Right lung (tissue), 5 donors: ENCODE data around the gene GPC6. TPM values are rescaled to one million over a fixed set of nuclear protein-coding genes. Genes with fewer than 3 reads are reported as not detected.
"Not testable (repeated sequence)": the region's sequence is repeated elsewhere in the genome, so short reads cannot be mapped to it uniquely, and the experiment has no call there.

Experiments used
- DNase-seq, 2 donors: peaks; one replicate each; pipeline ENCODE4 v3.0.0-alpha.2; 2013
- polyA plus RNA-seq, 5 donors: library from polyadenylated mRNA; unstranded; fragments of 120-200 nt; gene quantifications; one replicate each; pipeline versions ENCODE4 v1.2.1 to v1.2.3, GENCODE V29; 2013; ENCODE audit warnings: inconsistent platforms in 1 of 5, low replicate concordance in 1 of 5; ENCODE audit not compliant: insufficient read length in 5 of 5, insufficient read depth in 1 of 5

GPC6 gene
- polyA plus RNA-seq, 5 donors, result 13.5 to 27.1 (median 21.9) TPM

GRCh38 chr13:93316841-93317240 is 90.2 kb downstream of the GPC6 start:
- no peak for DNase-seq

GRCh38 chr13:93318534-93319254 is 92.1 kb downstream of the GPC6 start:
- DNase-seq, result no peak

GRCh38 chr13:93320942-93321341 is 94.3 kb downstream of the GPC6 start:
- DNase-seq, result no peak

GRCh38 chr13:93323880-93324279 is 97.3 kb downstream of the GPC6 start:
- not testable (repeated sequence) for DNase-seq

- DNase-seq, result no peak
Measured at GRCh38 chr13:93325303-93326233, 99.0 kb downstream of the GPC6 start.

GRCh38 chr13:93326234-93326811 is 99.7 kb downstream of the GPC6 start:
- DNase-seq, result no peak

GRCh38 chr13:93328943-93329342 is 102.3 kb downstream of the GPC6 start:
- DNase-seq, result no peak

- no peak for DNase-seq
Measured at GRCh38 chr13:93336728-93337127, 110.1 kb downstream of the GPC6 start.

GRCh38 chr13:93338030-93338429 is 111.4 kb downstream of the GPC6 start:
- DNase-seq, result no peak

GRCh38 chr13:93338906-93339305 is 112.3 kb downstream of the GPC6 start:
- DNase-seq, result no peak

- no peak for DNase-seq
Measured at GRCh38 chr13:93339550-93339949, 112.9 kb downstream of the GPC6 start.

GRCh38 chr13:93341517-93341916 is 114.9 kb downstream of the GPC6 start:
- no peak for DNase-seq

- no peak for DNase-seq
Measured at GRCh38 chr13:93343097-93343496, 116.5 kb downstream of the GPC6 start.

GRCh38 chr13:93344048-93344705 is 117.6 kb downstream of the GPC6 start:
- DNase-seq, result no peak

GRCh38 chr13:93345024-93345423 is 118.4 kb downstream of the GPC6 start:
- DNase-seq, result no peak

- no peak for DNase-seq
Measured at GRCh38 chr13:93345770-93346169, 119.2 kb downstream of the GPC6 start.

- DNase-seq, result no peak
Measured at GRCh38 chr13:93352616-93353015, 126.0 kb downstream of the GPC6 start.

- no peak for DNase-seq
Measured at GRCh38 chr13:93355094-93355493, 128.5 kb downstream of the GPC6 start.

- no peak for DNase-seq
Measured at GRCh38 chr13:93356469-93356868, 129.9 kb downstream of the GPC6 start.

- DNase-seq, result no peak
Measured at GRCh38 chr13:93360021-93360420, 133.4 kb downstream of the GPC6 start.

- no peak for DNase-seq
Measured at GRCh38 chr13:93361703-93362102, 135.1 kb downstream of the GPC6 start.

GRCh38 chr13:93364166-93364565 is 137.6 kb downstream of the GPC6 start:
- DNase-seq, result no peak
